ENCODE measurements around the gene ZNF280B. TPM values are rescaled to one million over a fixed set of nuclear protein-coding genes. Genes with fewer than 3 reads are reported as not detected.

ZNF280B gene
- total and polyA plus RNA-seq, 10 of the 15 experiments (the other 5 are each of a cell fraction or from before 2014, with no cell fraction given) = 0.28 to 2.2 (median 1.1) TPM

DNA sequence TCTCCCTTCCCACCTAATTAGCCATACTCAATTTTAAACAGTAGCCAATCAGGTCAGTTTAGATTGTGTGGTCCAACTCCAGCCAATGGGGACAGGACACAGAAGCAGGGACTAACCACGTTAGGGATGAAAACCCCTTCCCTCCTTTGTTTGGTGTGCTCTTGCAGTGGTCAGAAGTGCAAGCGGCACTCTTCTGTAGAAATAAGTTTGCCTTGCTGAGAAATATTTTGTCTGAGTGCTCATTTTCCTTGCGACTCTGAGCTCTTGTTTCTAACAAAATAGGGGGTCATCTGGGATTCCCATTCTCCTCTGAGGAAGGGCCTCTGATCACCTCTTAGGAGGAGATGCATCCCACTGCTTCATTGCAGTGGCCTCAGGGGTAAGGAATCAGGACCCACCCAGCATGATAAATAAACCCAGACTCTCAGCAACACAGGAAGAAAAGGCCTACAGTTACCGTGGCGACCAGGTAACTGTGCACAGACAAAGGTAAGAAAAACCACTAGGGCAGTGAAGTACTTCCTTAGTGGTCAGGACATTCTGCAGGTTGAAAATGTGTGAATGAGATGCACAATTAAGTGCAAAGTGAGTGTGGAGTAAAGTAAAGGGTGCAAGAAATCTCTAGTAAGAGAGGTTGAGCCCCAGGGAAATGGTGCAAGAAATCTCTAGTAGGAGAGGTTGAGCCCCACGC, 55.4 kb downstream of the ZNF280B start (continued):
- TF ChIP-seq, protein P1, sequence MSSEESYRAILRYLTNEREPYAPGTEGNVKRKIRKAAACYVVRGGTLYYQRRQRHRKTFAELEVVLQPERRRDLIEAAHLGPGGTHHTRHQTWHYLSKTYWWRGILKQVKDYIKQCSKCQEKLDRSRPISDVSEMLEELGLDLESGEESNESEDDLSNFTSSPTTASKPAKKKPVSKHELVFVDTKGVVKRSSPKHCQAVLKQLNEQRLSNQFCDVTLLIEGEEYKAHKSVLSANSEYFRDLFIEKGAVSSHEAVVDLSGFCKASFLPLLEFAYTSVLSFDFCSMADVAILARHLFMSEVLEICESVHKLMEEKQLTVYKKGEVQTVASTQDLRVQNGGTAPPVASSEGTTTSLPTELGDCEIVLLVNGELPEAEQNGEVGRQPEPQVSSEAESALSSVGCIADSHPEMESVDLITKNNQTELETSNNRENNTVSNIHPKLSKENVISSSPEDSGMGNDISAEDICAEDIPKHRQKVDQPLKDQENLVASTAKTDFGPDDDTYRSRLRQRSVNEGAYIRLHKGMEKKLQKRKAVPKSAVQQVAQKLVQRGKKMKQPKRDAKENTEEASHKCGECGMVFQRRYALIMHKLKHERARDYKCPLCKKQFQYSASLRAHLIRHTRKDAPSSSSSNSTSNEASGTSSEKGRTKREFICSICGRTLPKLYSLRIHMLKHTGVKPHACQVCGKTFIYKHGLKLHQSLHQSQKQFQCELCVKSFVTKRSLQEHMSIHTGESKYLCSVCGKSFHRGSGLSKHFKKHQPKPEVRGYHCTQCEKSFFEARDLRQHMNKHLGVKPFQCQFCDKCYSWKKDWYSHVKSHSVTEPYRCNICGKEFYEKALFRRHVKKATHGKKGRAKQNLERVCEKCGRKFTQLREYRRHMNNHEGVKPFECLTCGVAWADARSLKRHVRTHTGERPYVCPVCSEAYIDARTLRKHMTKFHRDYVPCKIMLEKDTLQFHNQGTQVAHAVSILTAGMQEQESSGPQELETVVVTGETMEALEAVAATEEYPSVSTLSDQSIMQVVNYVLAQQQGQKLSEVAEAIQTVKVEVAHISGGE (CRISPR knock-in tag; IDR thresholded peaks at IDR 0.05) = no peak
- TF ChIP-seq, protein P2, sequence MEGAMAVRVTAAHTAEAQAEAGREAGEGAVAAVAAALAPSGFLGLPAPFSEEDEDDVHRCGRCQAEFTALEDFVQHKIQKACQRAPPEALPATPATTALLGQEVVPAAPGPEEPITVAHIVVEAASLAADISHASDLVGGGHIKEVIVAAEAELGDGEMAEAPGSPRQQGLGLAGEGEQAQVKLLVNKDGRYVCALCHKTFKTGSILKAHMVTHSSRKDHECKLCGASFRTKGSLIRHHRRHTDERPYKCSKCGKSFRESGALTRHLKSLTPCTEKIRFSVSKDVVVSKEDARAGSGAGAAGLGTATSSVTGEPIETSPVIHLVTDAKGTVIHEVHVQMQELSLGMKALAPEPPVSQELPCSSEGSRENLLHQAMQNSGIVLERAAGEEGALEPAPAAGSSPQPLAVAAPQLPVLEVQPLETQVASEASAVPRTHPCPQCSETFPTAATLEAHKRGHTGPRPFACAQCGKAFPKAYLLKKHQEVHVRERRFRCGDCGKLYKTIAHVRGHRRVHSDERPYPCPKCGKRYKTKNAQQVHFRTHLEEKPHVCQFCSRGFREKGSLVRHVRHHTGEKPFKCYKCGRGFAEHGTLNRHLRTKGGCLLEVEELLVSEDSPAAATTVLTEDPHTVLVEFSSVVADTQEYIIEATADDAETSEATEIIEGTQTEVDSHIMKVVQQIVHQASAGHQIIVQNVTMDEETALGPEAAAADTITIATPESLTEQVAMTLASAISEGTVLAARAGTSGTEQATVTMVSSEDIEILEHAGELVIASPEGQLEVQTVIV (IDR thresholded peaks at IDR 0.05; ENCODE audit: borderline replicate concordance, partially characterized antibody) = no peak
- TF ChIP-seq PAX5 (IDR thresholded peaks at IDR 0.05; ENCODE audit: borderline replicate concordance, low read depth, low read length) (no peak), EP300 (IDR thresholded peaks at IDR 0.05; ENCODE audit: borderline replicate concordance in 1 of 2, control insufficient read depth in 1 of 2, low read depth in 2 of 2, low read length in 2 of 2) (no peak), SIX5 (IDR thresholded peaks at IDR 0.05; ENCODE audit: low read depth, low read length, severe bottlenecking) (no peak), NFXL1 (IDR thresholded peaks at IDR 0.05; ENCODE audit: borderline replicate concordance) (no peak), SREBF2 (IDR thresholded peaks at IDR 0.05; ENCODE audit: low read length) (no peak), HDAC2 (IDR thresholded peaks at IDR 0.05) (no peak)

Data from GM12878 (cell line).